SK-N-SH (cell line): ENCODE measurements around the gene PLPP6. TPM values are rescaled to one million over a fixed set of nuclear protein-coding genes. Genes with fewer than 3 reads are reported as not detected.
"Not testable (repeated sequence)": the region's sequence is repeated elsewhere in the genome, so short reads cannot be mapped to it uniquely, and the experiment has no call there.

ENCODE experiments used
- CTCF ChIA-PET: fragments of 300-600, 350-600 bp; formaldehyde crosslinking; extraction: SDS; loops from one replicate; lab custom pipeline; 2021; lab: Yijun Ruan, JAX
- POLR2A ChIA-PET: fragments of 350-600 bp; sonication (Branson Sonifier 250); formaldehyde crosslinking; extraction: SDS; loops from one replicate; lab custom pipeline; 2020; ENCODE audit warnings: antibody characterized with exemption, inconsistent platforms; lab: Yijun Ruan, JAX
- DNase-seq: peaks from one replicate; pipeline ENCODE4 v3.0.0; 2012
- H2AFZ ChIP-seq: fragments of 200-600 bp; sonication (generic); 2 replicates; pipeline ENCODE4 v1.8.1; 2016; ENCODE audit warnings: antibody characterized with exemption, mild to moderate bottlenecking, low read depth
- H3F3A ChIP-seq: fragments of 200-600 bp; sonication (generic); replicated peaks from 2 replicates; pipeline ENCODE3; 2016; ENCODE audit warnings: antibody characterized with exemption, mild to moderate bottlenecking; ENCODE audit not compliant: insufficient read depth
- H3K27ac ChIP-seq, 2 experiments: fragments of 200-500 bp in 1 of 2; fragments of 200-600 bp in 1 of 2; sonication (Bioruptor generic) in 1 of 2; sonication (generic), shearing (Covaris generic) in 1 of 2; 2 replicates each; pipeline versions ENCODE4 v1.5.1 to v1.6.1; 2014 to 2016; ENCODE audit warnings: low read depth in 2 of 2, inconsistent platforms in 1 of 2, low read length in 1 of 2, mild to moderate bottlenecking in 1 of 2, mixed read lengths in 1 of 2
- H3K27me3 ChIP-seq: fragments of 200-600 bp; sonication (generic), shearing (Covaris generic); 2 replicates; pipeline ENCODE4 v1.6.1; 2016; ENCODE audit warnings: mixed run types; ENCODE audit not compliant: insufficient read depth
- H3K36me3 ChIP-seq, 2 experiments: fragments of 200-500 bp in 1 of 2; fragments of 200-600 bp in 1 of 2; sonication (Bioruptor generic) in 1 of 2; sonication (generic) in 1 of 2; replicated peaks in 1 of 2; 2 replicates each; pipeline versions ENCODE3 to v1.5.1; 2014 to 2016; ENCODE audit warnings: low read length in 1 of 2, mild to moderate bottlenecking in 1 of 2; ENCODE audit not compliant: insufficient read depth in 2 of 2, control insufficient read depth in 1 of 2
- H3K4me1 ChIP-seq, 2 experiments: fragments of 200-500 bp in 1 of 2; fragments of 200-600 bp in 1 of 2; sonication (Bioruptor generic) in 1 of 2; sonication (generic), shearing (Covaris generic) in 1 of 2; 2 replicates each; pipeline versions ENCODE4 v1.5.1 to v1.6.1; 2014 to 2016; ENCODE audit warnings: low read depth in 1 of 2, low read length in 1 of 2, mixed run types in 1 of 2; ENCODE audit not compliant: insufficient read depth in 2 of 2, control insufficient read depth in 1 of 2
- H3K4me2 ChIP-seq: fragments of 200-600 bp; sonication (generic), shearing (Covaris generic); 2 replicates; pipeline ENCODE4 v1.6.1; 2017; ENCODE audit warnings: mixed run types
- H3K4me3 ChIP-seq, 2 experiments: fragments of 200-500 bp in 1 of 2; fragments of 200-600 bp in 1 of 2; sonication (Bioruptor generic) in 1 of 2; sonication (generic), shearing (Covaris generic) in 1 of 2; 2 replicates each; pipeline versions ENCODE4 v1.5.1 to v1.8.1; 2014 to 2016; ENCODE audit warnings: low read depth in 2 of 2, inconsistent platforms in 1 of 2, low read length in 1 of 2, mild to moderate bottlenecking in 1 of 2, mixed read lengths in 1 of 2, moderate library complexity in 1 of 2
- H3K79me2 ChIP-seq: fragments of 200-600 bp; sonication (generic); 2 replicates; pipeline ENCODE4 v1.8.1; 2017; ENCODE audit warnings: mild to moderate bottlenecking; ENCODE audit not compliant: insufficient read depth
- H3K9ac ChIP-seq: fragments of 200-600 bp; sonication (generic); 2 replicates; pipeline ENCODE4 v1.6.1; 2017; ENCODE audit warnings: mixed run types
- H3K9me2 ChIP-seq: fragments of 200-600 bp; sonication (generic); 2 replicates; pipeline ENCODE4 v1.6.1; 2017; ENCODE audit warnings: mixed run types
- H3K9me3 ChIP-seq: fragments of 200-600 bp; sonication (generic); 2 replicates; pipeline ENCODE4 v1.6.1; 2017; ENCODE audit warnings: mixed run types, mild to moderate bottlenecking, moderate library complexity
- H4K20me1 ChIP-seq: fragments of 200-600 bp; sonication (generic); 2 replicates; pipeline ENCODE4 v1.6.1; 2017; ENCODE audit warnings: mild to moderate bottlenecking, mixed run types; ENCODE audit not compliant: insufficient read depth
- ELF1 ChIP-seq: IDR thresholded peaks from 2 replicates; pipeline ENCODE4 v1.4.0; 2012
- EZH2phosphoT487 ChIP-seq: fragments of 200-600 bp; sonication (generic); IDR thresholded peaks from 2 replicates; pipeline ENCODE4 v1.6.1; 2017; ENCODE audit warnings: low read depth, mixed run types, mild to moderate bottlenecking, antibody characterized with exemption, moderate library complexity, borderline replicate concordance
- FOXJ3 ChIP-seq: sonication (generic); formaldehyde crosslinking; IDR thresholded peaks from 2 replicates; pipeline ENCODE4 v1.5.1; 2020; ENCODE audit warnings: mild to moderate bottlenecking, missing genetic modification reagents
- FOXM1 ChIP-seq: IDR thresholded peaks from 2 replicates; pipeline ENCODE4 v1.4.0; 2012; ENCODE audit warnings: low read depth, mild to moderate bottlenecking
- GATA2 ChIP-seq: sonication (generic); formaldehyde crosslinking; IDR thresholded peaks from 2 replicates; pipeline ENCODE4 v1.5.0; 2020; ENCODE audit warnings: mild to moderate bottlenecking, missing genetic modification reagents
- IRF3 ChIP-seq: fragments of 150-350 bp; IDR thresholded peaks from 2 replicates; pipeline ENCODE4 v1.6.1; 2016; ENCODE audit warnings: mild to moderate bottlenecking, low read depth, low read length
- MXI1 ChIP-seq: IDR thresholded peaks from 2 replicates; pipeline ENCODE4 v1.6.1; 2012; ENCODE audit warnings: mild to moderate bottlenecking, low read depth, low read length, improper control_type of control experiment
- NFIC ChIP-seq: IDR thresholded peaks from 2 replicates; pipeline ENCODE4 v1.4.0; 2012; ENCODE audit warnings: borderline replicate concordance
- RAD21 ChIP-seq: IDR thresholded peaks from 2 replicates; pipeline ENCODE4 v1.6.1; 2012; ENCODE audit warnings: mild to moderate bottlenecking, low read length
- RCOR1 ChIP-seq: fragments of 150-350 bp; IDR thresholded peaks from 2 replicates; pipeline ENCODE4 v1.6.1; 2017; ENCODE audit warnings: antibody characterized with exemption, low read length
- RFX5 ChIP-seq: IDR thresholded peaks from 2 replicates; pipeline ENCODE4 v1.6.1; 2012; ENCODE audit warnings: mild to moderate bottlenecking, improper control_type of control experiment, low read length
- SMC3 ChIP-seq: IDR thresholded peaks from 2 replicates; pipeline ENCODE4 v1.6.1; 2012; ENCODE audit warnings: low read depth, low read length, improper control_type of control experiment
- TCF12 ChIP-seq: IDR thresholded peaks from 2 replicates; pipeline ENCODE4 v1.4.0; 2012
- TEAD4 ChIP-seq: IDR thresholded peaks from 2 replicates; pipeline ENCODE4 v1.4.0; 2012; ENCODE audit warnings: mild to moderate bottlenecking, borderline replicate concordance; ENCODE audit not compliant: insufficient read depth
- WGBS: methylation state at CpG from one replicate; pipeline ENCODE4 v1.1.6; 2017; ENCODE audit warnings: low lambda C conversion rate; 5-methylcytosine and 5-hydroxymethylcytosine counted together
- polyA plus RNA-seq, 3 experiments: library from polyadenylated mRNA; depleted of rRNA; stranded (reverse); fragments of >200 nt; gene quantifications; 2 replicates each; pipeline ENCODE4 v1.2.3, GENCODE V29; 2012
- TF ChIP-seq, protein P1 (sequence below): IDR thresholded peaks from 2 replicates; pipeline ENCODE4 v1.4.0; 2012; ENCODE audit warnings: low read depth
- TF ChIP-seq, protein P2 (sequence below): fragments of 200-600 bp; sonication (generic); IDR thresholded peaks from 2 replicates; pipeline ENCODE4 v1.6.1; 2017; ENCODE audit warnings: antibody characterized with exemption, mild to moderate bottlenecking, moderate library complexity

The PLPP6 gene
- polyA plus RNA-seq, 1 of the 3 experiments (the other 2 are of a cell fraction): 8.8 TPM

- POLR2A ChIA-PET: not testable (repeated sequence)
- CTCF ChIA-PET: interaction anchor here (1.1 to 2.2 kb wide), 2 partner anchors 8 to 16 kb away, joined by 3 to 8 read pairs; no protein-coding TSS in a partner anchor
Measured at GRCh38 chr9:4656196-4656595, 5.9 kb upstream of the PLPP6 start.

DNA sequence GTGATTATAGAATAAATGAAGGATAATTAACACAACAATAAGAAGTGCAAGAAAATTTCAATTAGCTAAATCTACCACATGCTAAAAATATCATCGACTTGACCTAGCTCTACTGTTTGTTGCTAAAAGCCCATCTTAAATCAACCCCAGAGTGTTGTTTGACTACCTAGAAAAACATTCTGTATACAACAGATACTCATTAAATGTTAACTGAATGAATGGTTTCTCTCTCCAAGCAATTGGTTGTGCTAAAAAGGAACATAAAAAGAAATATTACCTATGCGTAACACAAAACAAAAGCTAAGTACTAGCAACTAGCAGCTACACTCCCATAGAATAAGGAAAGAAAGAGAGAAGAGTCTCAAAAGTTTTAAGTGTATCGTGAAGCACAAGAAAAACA is 5.5 kb upstream of the PLPP6 start:
- POLR2A ChIA-PET: no interaction called here
- CTCF ChIA-PET: interaction anchor here (1.9 to 2.2 kb wide), 2 partner anchors 17 to 52 kb away, joined by 4 to 8 read pairs; no protein-coding TSS in a partner anchor

More at GRCh38 chr9:4656196-4656595, 5.9 kb upstream of the PLPP6 start:
- not testable (repeated sequence) for H3K4me3 ChIP-seq, H4K20me1 ChIP-seq, H3F3A ChIP-seq, H3K9ac ChIP-seq, H3K9me2 ChIP-seq, H3K27ac ChIP-seq, H3K27me3 ChIP-seq, H2AFZ ChIP-seq, H3K9me3 ChIP-seq, H3K79me2 ChIP-seq, H3K36me3 ChIP-seq, DNase-seq, H3K4me2 ChIP-seq, H3K4me1 ChIP-seq
- WGBS: 75% methylated on average over 3 of the region's 3 CpGs

GRCh38 chr9:4657426-4658159 is 4.5 kb upstream of the PLPP6 start:
- CTCF ChIA-PET: interaction anchor here (1.9 to 2.2 kb wide), 2 partner anchors 18 to 53 kb away, joined by 4 to 8 read pairs; no protein-coding TSS in a partner anchor

More for the DNA sequence above, 5.5 kb upstream of the PLPP6 start:
- no peak for DNase-seq
- Histone ChIP-seq H3F3A (peaks cover 5% of the 10 kb centered on the region), H3K9me3 (no peaks in the 10 kb centered on the region), H3K9me2 (no peaks in the 10 kb centered on the region), H2AFZ (no peak overlapping the region), H3K79me2 (no peaks in the 10 kb centered on the region), H3K27ac (no peak overlapping the region), H3K27me3 (no peaks in the 10 kb centered on the region), H3K4me2 (no peak overlapping the region), H3K4me1 (peaks cover 2 to 3% of the 10 kb centered on the region in 2 experiments; a peak in 3 of 4 replicates), H3K4me3 (no peak overlapping the region), H4K20me1 (no peaks in the 10 kb centered on the region), H3K36me3 (no peaks in the 10 kb centered on the region), H3K9ac (no peak overlapping the region)
- TF ChIP-seq RFX5 (no peak), MXI1 (no peak)
- 67% methylated on average over 3 of the region's 3 CpGs for WGBS

More at GRCh38 chr9:4657426-4658159, 4.5 kb upstream of the PLPP6 start:
- Histone ChIP-seq H3K27ac (no peak overlapping the region), H3K36me3 (no peaks in the 10 kb centered on the region), H3K9me2 (no peaks in the 10 kb centered on the region), H3K79me2 (no peaks in the 10 kb centered on the region), H3K4me3 (no peak overlapping the region), H3K27me3 (no peaks in the 10 kb centered on the region), H2AFZ (no peak overlapping the region), H4K20me1 (no peaks in the 10 kb centered on the region), H3K9ac (no peak overlapping the region), H3K9me3 (no peaks in the 10 kb centered on the region), H3K4me1 (peaks cover 3 to 6% of the 10 kb centered on the region in 2 experiments; a peak in 3 of 4 replicates), H3K4me2 (no peak overlapping the region), H3F3A (peaks cover 5% of the 10 kb centered on the region)
- TF ChIP-seq SMC3: no peak
- TF ChIP-seq EZH2phosphoT487: no peak
- TF ChIP-seq RCOR1: no peak
- TF ChIP-seq, protein P1, sequence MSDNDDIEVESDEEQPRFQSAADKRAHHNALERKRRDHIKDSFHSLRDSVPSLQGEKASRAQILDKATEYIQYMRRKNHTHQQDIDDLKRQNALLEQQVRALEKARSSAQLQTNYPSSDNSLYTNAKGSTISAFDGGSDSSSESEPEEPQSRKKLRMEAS: no peak
- TF ChIP-seq FOXM1: no peak
- no peak for TF ChIP-seq NFIC
- TF ChIP-seq, protein P2, sequence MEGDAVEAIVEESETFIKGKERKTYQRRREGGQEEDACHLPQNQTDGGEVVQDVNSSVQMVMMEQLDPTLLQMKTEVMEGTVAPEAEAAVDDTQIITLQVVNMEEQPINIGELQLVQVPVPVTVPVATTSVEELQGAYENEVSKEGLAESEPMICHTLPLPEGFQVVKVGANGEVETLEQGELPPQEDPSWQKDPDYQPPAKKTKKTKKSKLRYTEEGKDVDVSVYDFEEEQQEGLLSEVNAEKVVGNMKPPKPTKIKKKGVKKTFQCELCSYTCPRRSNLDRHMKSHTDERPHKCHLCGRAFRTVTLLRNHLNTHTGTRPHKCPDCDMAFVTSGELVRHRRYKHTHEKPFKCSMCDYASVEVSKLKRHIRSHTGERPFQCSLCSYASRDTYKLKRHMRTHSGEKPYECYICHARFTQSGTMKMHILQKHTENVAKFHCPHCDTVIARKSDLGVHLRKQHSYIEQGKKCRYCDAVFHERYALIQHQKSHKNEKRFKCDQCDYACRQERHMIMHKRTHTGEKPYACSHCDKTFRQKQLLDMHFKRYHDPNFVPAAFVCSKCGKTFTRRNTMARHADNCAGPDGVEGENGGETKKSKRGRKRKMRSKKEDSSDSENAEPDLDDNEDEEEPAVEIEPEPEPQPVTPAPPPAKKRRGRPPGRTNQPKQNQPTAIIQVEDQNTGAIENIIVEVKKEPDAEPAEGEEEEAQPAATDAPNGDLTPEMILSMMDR: no peak
- TF ChIP-seq TCF12: no peak
- no peak for TF ChIP-seq FOXJ3 (CRISPR knock-in tag)
- no peak for TF ChIP-seq IRF3
- no peak for TF ChIP-seq RAD21
- no peak for TF ChIP-seq RFX5
- TF ChIP-seq TEAD4: no peak
- TF ChIP-seq GATA2 (CRISPR knock-in tag): no peak
- TF ChIP-seq ELF1: no peak
- 85% methylated on average over 4 of the region's 4 CpGs for WGBS
- DNase-seq: no peak
- POLR2A ChIA-PET: no interaction called here
